HG02973 (cell line): ENCODE results near the gene AFF3.

Experiments
- ATAC-seq: cut with Tn5 transposase; IDR thresholded peaks from one replicate; pipeline ENCODE4 v1.9.1; 2021; ENCODE audit warnings: moderate library complexity; ENCODE audit not compliant: unreplicated experiment

Gene AFF3

DNA sequence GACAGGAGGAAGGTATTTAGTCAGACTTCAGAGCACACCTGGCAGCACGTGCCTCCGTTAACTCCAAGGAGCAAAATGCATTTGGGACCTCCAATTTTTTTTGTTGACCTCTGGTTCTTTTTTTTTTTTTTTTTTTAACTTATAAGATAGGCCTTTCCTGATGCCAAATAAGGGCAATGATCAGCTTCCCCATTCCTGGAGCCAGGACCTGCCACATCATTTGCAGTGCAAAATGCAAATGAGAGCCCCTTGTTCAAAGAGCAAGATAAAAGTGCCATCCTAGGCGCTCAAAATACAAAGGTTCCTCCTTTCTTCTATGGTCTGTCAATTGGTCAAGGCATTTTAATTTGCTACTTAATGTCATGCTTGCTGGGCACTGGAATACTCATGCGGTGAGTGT, 519.4 kb downstream of the AFF3 start:
- ATAC-seq, result no peak

DNA sequence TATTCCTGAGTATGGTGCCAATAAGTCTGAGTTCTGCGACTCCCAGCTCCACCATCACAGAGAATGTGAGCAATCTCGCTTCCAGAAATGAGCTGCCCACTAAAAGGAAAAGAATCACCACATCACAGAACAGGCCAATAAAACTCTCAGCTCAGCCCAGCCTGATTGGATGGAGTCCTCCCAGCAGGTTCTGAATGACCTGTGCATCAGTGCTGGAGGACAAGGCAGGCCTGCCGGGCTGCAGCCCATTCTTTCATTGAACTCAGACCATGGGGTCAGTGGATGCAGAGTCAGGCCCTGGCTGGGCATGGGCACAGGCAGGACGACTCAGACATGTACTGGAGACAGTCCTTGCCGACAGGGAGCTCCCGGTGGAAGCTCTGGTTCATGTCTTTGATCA, 519.9 kb downstream of the AFF3 start:
- ATAC-seq, result no peak

DNA sequence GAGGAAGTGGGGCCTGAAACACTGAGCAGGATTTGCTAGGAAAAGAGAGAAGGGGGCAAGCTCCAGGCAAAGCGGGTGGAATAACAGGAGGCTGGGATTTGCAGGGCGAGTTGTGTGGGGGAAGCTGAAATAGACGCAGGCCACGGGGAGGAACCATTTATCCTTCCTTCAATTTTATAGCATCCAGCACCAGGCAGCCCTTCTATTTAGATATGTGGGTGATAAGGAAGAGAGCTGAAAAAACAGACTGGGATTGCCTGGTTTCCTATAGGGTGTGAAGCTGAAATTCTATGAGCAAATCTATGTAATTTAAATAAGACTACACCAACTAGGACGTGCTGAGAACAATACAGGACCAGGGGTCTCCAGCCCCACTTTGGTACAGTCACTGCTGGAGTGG, 520.6 kb downstream of the AFF3 start:
- ATAC-seq, result no peak

DNA sequence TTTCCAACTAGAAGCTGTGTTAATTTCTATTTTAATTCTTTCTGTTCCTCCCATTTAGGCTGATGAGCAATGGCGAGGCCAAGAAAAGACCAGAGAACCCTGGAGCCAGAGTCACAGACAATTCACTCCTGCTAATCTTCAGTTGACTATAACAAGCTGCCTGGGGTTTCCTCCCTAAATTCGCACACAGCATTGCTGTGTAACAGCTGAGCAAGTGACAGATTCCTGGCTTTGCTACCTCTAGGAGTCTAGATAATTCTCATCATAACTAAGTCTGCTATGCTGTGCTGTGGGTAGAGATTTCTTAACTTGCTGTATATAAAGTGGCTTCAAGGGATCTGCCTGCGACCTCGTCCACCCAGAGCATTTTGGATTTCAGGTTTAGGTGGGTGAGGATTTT, 521.3 kb downstream of the AFF3 start:
- ATAC-seq, result no peak

DNA sequence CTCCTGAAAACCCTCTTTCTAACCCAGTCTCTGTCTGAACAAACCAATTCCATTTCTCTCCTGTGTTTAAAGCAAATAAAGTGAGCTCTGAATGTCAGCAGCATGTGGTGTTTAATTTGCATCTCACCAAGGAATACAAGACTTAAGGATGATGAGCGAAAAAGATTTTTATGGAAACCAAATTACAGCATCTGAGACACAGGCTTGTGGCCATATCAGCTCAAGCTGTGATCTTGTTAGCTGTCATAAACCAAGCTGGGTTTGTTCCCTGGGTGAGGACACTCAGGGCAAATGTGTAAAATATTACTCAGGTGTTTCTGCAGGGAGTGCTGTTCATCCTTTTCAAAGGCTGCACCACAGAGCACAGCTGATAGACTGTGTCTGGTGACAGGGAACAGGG, 523.2 kb downstream of the AFF3 start:
- no peak for ATAC-seq

DNA sequence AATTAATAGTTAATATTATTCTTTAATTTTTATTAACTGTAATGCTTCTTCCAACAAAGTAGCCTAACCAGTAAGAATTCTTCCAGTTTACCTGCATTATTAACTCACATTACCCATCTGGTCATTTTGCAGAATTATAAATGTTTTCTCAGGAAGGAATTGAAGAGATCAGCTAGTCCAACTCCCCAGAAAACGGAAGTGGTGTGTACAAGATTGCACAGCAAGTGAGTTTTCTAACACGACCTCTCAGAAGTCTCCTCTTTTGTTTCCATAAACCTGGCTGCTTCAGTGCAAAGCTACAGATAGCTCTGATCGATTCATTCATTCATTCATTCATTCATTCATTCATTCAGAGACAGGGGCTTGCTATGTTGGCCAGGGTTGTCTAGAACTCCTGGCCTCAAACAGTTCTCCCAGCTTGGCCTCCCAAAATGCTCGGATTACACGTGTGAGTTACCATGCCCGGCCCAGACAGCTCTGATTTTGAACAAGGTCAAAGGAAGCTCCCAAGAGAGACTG, 523.8 kb downstream of the AFF3 start:
- ATAC-seq, result no peak

DNA sequence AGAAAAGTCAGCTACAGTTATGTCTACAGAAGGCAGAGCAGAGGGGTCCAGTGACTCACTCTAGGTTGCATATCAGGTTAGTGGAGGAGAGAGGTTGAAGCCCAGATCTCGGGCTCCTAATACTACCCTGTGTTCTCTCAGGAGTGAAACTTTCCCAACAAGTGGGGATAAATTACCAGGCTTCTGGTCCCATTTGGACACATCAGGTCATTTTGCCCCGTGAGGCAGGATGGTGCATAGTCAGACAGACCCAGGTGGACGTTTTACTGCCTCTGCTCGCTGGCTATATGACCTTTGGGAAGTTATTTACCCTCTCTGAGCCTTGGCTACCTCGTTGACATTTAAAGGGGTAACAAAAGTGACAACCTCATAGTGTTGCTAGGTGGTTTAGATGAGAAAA, 524.6 kb downstream of the AFF3 start:
- no peak for ATAC-seq

DNA sequence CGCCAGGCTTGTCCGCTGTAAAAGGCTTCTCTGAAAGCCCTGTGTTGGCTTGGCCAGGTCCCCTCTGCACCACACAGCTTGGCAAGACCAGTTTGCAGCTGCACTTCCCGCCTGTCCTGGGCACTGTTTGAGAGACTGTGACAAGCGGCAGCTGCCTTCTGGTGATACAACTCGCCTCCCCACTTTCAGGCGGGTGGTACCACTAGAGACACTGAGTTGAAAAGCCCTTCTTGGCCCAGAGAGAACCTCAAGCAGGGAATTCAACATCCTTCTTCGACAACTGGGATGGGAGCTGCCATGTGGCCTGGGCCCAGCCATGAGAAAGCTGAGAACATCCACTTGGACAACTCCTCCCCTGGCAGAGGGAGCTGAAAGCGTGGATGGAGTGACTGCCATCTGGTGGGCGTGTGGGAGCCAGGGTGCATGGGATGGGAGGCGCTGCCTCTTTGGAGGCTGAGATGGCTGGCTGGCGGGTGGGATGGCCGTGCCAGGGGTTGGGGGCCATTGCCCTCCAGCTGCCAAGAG, 527.1 kb downstream of the AFF3 start:
- no peak for ATAC-seq

DNA sequence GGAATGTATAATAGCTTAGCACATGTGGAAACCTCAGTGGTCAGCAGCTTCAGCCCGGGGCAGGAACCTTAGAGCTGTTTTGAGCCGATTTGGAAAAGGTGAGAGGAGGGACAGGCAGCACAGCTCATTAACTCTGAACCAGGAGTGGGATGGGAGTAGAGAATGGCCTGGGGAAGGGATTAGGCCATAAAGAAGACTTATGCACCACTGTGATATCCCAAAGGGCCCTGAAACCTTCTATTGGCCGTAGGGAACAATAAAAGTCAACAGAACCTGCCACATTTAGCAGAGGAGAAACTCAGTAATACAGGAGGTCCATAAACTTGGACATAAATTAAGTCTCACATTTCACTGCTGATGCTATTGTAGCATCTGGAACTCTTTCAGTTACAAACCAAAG, 528.4 kb downstream of the AFF3 start:
- ATAC-seq, result no peak

DNA sequence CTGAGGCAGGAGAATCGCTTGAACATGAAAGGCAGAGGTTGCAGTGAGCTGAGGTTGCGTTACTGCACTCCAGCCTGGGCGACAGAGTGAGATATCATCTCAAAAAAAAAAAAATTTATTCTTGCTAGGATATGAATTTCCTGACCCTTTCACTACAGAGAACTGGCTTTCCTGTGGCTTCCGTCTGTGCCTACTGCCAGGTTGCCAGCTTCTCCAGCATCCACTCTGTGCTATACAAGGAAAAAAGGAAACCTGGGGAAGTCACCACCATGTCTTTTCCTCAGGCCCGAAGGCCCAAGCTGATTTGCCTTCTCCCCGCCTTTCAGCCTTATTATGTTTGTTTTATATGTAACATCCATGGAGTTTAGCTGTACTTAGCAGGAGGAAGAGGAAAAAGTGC, 530.6 kb downstream of the AFF3 start:
- ATAC-seq, result no peak

DNA sequence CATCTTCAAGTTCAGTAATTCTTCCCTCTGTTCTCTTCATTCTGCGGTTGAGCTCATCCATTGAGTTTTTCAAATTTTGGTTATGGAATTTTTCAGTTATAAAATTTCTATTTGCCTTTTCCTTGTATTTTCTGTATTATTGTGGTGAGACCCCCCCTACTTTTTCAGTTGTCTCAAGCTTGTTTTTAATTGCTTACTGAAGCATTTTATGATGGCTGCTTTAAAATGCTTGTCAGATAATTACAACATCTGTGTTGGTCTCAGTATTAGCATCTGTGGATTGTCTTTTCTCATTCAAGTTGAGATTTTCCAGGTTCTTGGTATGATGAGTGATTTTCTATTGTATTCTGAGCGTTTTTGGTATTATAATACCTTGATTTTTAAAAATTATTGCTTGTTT, 531.4 kb downstream of the AFF3 start:
- no peak for ATAC-seq

DNA sequence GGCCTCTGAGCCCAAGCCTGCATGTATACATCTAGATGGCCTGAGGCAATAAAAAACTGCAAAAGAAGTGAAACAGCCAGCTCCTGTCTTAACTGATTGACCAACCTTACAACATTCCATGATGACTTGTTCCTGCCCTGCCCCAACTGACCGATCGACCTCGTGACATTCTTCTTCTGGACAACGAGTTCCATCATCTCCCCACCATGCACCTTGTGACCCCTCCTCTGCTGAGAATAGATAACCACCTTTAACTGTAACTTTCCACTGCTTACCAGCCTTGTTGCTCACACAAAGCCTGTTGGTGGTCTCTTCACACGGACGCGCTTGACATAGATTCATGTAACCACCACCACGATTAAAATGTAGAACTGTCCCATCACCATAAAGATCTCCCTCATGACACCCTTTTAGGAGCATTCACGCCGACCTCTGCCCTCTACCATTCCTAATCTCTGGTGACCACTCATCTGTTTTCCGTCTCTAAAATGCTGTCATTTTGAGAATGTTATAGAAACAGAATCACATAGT, 532.5 kb downstream of the AFF3 start:
- ATAC-seq, result no peak

DNA sequence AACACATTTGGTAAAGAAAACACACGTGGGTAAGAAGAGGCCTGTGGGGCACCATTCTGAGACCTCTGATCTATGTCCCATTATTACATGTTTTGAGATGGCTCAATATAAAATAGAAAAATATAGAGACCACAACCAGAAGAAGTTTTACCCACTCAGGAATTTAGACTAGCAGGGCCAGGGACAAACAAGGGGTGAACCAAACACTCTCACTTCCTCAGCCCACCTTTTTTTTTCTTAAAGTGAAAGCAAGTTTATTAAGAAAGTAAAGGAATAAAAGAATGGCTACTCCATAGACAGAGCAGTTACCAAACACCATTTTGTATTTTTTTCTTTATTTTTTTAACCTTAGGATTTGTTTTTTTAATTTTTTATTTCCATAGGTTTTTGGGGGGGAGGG, 533.5 kb downstream of the AFF3 start:
- no peak for ATAC-seq

DNA sequence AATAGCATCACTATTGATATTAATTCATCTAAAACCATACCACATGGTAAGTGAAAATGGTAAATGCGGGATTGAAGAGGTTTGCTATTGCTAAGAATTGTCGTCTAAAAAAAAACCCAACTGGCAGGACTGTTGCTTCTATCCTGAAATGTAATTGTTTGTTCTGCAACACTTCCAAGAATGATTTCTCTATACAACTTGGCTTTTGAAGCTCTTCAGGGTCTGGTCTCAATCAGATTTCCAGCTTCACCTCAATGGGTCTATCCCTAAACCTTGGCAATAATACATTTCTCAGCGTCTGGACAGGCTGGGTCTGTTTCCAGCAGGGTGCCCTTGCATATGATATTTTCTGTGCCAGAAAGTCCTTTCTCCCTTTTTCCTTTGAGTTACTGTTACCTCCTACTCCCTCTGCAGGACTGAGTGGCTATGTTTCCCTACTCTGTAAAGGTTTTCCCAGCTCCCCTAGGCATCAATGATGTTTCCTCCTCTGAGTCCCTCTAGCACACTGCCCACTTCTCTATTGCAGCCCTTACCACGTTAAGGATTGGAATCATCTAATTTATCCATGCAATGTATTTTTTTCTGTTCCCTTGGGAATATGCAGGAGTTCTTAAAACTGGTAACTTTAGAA, 534.4 kb downstream of the AFF3 start:
- no peak for ATAC-seq

DNA sequence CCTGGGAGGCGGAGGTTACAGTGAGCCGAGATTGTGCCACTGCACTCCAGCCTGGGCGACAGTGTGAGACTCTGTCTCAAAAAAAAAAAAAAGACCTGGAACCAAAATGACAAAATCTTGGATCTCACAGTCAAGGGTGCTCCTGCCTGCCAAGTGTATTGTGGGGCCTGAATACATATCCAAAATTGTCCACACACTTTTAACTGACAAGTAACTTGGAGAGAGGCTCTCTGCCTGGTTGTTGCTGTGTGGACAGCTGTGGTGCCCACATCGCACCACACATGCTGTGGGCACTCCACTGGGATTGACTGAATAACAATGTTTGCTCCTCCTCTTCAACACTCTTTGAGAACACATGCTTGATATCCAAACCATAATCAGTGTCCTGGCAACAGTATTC, 534.9 kb downstream of the AFF3 start:
- no peak for ATAC-seq

DNA sequence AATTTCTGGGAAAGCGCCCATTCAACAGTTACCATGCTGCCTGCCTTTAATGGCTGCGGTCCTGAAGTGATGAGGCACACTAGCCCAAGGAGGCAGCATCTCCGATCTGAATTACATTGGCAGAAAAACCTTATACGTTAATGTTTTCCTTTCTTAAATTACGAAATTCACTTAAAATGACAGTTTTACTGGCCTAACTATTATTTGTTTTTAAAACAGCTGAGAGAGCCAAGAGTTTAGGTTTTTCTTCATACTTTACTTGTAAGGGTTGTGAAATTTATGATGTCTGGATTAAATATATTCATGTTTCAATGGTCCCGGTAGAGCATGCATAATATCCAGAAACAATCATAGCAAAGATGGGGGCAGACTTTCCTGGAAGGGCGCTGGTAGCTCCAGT, 537.4 kb downstream of the AFF3 start:
- no peak for ATAC-seq

DNA sequence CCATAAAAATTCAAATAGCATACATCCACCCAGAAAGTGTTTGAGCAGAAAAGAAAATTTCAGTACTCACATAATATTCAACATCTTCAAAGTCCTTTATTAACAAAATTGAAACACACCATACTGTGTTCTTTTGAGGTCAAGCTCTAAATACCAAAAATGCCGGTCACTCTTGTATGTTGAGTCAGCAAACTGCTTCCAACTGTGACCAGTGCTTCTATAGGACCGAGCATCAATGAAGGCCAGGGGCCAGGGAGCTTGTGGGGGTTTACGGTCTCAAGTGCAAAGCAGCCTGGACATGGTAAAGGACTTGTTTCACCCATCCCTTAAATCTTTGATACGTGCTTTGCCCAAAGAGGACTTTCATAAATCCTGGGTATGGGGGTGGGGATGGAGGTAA, 539.9 kb downstream of the AFF3 start:
- ATAC-seq, result no peak

DNA sequence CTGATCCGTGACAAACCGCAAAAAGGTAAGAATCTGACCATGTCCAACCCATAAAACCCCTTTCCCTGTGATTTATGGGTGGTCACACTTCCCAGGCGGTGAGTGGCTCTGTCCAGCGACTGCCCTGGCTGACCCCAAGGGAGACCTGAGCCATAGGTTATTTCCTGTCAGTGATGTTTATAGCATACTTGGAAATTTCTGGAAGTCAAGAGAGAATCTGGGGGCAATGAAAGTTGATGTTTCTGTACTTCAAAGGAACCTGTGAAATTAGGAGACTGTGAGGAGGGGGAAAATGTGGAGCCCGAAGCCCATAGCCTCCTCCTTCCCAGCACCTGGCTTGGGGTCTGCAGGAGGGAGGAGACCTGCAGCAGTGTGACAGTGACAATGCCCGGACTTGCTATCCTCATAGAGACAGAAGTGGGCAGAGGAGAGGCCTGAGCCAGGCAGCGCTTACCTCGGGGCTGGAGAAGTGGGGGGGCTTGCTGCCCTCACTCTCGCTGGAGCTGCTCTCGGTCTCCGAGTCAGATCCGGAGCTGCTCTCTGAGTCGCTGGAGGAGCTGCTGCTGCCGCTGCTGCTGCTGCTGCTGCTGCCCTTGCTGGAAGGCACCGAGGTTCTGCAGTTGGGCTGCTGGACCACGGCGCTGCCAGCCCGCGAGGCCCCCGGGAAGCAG, 541.3 kb downstream of the AFF3 start:
- ATAC-seq, result no peak

DNA sequence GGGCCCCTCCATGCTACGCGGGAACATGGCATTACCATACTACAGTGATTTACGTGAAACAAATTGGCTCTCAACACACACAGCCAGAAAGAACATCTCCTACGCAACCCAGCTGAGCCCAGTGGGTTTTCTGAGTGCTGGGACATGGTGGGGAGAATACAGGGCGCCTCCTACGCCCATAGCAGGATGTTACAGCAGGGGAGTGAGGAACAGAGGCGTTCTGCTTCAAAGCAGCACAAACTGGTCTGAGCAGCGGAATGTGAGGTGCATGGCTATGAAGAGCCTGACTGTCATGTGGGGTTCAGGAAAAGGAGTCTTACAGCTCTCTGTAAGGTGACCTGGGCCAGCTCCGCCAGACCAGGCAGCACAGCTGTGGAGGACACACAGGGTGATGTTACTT, 543.9 kb downstream of the AFF3 start:
- ATAC-seq, result no peak

DNA sequence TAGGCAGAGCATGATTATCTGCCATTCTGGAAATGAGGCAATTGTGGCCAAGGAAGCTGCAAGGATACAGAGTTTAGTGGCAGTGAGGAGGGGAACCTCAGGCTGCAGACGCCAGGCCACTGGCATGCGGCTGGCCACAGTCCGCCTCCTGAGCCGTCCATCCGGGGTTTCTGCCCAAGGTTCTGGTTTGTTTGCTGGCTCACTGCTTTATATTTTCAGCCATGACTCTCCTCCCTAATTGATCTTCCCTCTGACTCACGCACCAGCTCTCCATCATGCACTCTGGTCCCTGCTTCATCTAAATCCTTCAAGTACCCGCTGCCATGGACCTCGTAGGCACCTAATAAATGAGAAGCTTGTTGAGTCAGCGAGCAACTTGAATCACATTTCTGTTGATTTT, 544.8 kb downstream of the AFF3 start:
- ATAC-seq, result no peak

DNA sequence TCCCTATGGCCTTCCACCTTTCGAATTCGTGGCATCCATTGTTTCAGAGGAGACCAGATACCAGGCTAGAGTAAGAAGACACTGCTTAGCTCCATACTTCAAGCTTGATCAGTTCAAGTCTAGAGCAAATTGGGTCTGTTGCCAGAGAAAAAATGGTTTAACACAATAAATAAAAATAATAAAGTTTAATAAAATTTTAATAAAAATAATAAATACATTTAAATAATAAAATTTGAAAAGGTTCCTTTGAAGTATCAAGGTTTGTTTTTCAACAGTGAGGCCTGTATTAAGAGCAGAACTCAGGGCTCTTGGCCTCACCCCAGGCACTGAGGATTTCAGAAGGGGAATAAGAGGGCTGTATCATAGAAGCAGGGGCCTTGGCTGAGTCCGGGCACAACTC, 547.0 kb downstream of the AFF3 start:
- ATAC-seq, result no peak

DNA sequence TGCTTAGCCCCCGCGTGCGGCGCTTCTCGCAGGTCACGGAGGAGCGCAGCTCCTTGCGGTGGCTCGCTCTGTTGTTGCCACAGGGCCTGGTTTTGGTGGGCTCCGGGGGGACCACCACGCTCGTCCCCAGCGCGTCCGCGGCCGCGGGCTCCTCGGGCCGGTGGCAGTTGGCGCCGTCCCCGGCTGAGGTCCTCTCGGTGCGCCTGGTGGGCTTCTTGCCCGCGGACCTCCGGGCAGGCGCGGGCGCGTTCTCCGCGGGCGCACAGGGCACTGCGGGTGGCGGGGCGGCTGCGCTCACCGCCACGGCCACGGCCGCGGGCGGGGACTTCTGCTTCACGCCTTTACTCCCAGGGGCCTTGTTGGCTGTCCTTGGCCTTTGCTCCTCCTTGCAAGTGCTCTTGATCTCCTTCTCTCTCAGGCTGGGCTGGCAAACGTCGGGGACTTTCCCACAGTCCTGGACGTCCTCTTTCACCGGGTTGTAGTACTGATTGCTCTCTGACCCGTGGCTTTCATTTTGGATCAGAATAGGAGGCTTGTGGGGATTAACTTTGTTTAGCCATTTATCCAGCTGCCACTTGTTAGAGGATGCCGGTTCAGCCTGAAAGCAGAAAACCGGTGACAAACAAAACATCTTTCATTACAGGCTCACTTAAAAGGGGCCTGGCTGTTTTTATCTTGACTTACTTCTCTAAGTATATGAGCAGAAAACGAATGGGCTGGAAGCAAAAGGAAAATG, 548.5 kb downstream of the AFF3 start:
- no peak for ATAC-seq
